GM10266 (cell line): ENCODE measurements around the gene DHX36.

Source experiments
- DNase-seq: peaks from one replicate; pipeline ENCODE4 v3.0.0; 2012; ENCODE audit errors: extremely low spot score
- TF ChIP-seq, protein P1 (sequence below): IDR thresholded peaks from 2 replicates; pipeline ENCODE4 v1.5.1; 2012; ENCODE audit warnings: mild to moderate bottlenecking, low read depth; ENCODE audit not compliant: control insufficient read depth, insufficient read depth; ENCODE audit errors: missing control alignments

DHX36 gene

DNA sequence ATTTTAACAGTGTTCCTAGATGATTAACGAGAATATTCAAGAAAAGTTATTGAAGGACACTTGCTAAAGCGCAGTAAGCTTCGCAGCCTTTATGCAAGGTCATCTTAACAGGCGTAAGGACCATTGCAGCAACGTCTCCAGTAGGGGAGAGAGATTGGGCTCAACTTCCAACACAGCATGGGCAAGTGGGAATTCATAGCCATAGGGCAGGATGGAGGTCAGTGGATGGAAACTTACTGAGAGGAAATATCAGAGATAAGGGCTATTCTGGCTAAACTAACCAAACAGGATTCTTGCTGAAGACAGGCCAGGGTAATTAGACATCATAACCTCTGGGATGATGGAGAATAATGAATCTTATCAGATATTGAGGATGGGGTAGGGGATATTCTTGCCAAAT is 82.8 kb downstream of the DHX36 start:
- DNase-seq: no peak
- TF ChIP-seq, protein P1, sequence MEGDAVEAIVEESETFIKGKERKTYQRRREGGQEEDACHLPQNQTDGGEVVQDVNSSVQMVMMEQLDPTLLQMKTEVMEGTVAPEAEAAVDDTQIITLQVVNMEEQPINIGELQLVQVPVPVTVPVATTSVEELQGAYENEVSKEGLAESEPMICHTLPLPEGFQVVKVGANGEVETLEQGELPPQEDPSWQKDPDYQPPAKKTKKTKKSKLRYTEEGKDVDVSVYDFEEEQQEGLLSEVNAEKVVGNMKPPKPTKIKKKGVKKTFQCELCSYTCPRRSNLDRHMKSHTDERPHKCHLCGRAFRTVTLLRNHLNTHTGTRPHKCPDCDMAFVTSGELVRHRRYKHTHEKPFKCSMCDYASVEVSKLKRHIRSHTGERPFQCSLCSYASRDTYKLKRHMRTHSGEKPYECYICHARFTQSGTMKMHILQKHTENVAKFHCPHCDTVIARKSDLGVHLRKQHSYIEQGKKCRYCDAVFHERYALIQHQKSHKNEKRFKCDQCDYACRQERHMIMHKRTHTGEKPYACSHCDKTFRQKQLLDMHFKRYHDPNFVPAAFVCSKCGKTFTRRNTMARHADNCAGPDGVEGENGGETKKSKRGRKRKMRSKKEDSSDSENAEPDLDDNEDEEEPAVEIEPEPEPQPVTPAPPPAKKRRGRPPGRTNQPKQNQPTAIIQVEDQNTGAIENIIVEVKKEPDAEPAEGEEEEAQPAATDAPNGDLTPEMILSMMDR: no peak

DNA sequence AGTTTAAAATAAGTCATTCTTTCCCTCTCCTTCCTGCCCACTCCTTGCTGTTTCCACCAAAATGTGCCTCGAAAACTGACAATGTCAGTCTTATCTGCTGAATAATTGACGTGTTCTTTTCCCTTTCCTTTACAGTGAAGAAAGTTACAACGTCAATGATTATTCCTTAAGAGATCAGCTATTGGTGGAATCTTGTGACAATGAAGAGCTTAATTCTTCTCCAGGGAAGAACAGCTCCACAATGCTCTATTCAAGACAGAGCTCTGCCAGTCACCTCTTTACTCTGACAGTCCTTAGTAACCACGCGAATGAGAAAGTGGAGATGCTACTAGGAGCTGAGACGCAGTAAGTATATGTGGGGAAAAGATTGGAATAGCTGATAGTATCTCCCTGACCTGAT is 84.1 kb downstream of the DHX36 start:
- DNase-seq: no peak
- TF ChIP-seq, protein P1: no peak

DNA sequence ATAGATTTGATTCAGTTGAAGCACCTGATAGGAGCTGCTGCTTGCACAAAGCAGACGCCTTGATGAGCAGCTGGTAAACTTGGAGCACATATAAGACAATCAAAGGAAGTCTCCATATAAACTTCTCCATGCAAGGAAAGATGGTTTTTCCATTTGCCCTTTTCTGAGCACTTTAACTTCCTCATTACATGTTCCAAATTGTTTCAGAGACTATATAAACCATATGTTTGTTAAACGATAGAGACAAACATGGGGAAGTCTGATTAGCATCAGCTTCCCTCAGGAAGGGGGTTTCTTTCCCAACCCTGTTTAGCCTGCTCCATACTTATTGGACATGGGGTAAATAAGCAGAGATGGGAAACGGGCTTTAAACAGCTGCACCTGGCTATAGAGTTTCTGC is 88.0 kb downstream of the DHX36 start:
- TF ChIP-seq, protein P1: no peak
- no peak for DNase-seq

DNA sequence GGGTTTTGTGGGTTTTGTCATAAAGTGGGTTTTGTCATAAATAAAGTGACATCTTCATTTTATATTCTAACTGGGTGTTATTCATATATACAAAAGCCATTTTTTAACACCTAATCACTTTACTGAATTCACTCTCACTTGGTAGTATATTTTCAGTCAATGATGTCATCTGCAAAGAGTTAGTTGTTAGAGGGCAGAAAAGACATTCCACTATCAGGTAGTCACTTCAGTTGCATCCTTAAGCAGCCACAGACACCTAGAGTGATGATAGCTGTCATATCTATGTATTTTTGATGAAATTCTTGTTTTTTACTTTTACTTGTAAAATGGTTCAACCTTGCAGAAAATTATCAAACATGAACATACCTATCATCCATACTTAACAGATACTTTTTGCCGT is 89.0 kb downstream of the DHX36 start:
- no peak for DNase-seq

DNA sequence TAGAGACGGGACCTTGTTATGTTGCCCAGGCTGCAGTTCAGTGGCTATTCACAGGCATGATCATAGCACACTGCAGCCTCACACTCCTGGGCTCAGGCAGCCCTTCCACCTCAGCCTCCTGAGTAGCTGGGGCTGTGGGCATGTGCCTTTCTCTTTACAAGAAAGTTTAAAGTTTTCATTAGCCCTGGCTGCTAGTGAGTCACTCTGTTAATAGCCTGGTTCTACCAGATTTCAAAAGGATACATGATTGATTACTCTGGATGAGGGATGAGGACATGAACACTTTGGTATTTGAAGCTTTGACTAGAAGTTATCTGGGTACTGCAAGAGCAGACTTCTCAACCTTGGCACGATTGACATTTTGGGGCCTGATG is 95.1 kb downstream of the DHX36 start:
- TF ChIP-seq, protein P1: no peak
- DNase-seq: no peak

More for the DNA sequence above, 89.0 kb downstream of the DHX36 start:
- TF ChIP-seq, protein P1: no peak

DNA sequence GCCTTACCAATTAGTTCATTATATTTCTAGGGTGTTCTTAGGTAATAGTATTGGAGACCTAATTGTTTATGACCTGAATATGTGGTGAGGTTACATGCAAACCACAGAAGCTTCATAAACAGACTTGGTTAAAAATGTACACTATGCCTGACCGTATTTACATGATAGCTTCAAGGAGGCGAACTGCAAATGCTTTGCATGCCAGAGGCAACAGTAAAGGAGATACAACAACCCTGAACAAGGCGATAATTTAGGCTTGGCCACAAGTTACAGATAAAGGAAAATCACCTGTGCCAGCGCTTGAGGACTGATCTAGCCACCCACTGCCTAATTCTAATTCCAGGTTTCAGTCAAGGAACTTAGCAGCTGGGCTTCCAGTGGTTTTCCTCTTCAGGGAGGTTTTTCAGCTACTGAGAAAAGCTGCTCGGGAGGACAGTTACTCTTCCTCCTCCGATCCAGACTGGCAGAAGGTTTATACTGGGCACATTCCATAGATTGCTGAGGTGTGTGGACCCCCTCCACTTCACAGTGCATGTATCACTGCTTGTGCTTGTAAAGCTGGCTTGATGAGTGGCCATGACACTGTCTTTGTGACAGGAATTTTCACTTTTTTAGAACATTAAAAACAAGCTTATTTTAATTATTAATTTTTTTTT is 95.6 kb downstream of the DHX36 start:
- DNase-seq: no peak
- TF ChIP-seq, protein P1: no peak

DNA sequence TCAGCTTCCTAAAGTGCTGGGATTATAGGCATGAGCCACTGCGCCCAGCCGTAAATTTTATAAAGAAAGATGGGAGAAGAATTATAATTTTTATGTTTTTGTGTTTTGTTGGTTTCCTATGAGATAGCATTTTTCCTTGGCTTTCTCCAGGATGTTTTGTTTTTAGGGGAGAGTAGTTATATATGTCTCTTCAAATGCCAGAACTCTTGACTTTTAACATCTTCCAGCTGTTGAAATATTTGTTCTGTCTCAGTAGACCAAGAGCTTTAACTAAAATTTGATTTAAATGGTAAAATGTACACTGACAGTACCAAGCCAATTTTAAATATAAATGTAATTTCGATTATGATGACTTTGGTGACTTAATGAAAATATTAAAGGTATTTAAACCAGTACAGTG is 96.8 kb downstream of the DHX36 start:
- DNase-seq: no peak
- TF ChIP-seq, protein P1: no peak
